Spleen (tissue), 11 donors: ENCODE measurements around the gene NDC80. TPM values are rescaled to one million over a fixed set of nuclear protein-coding genes. Genes with fewer than 3 reads are reported as not detected.

Experiments
- DNase-seq: peaks from one replicate; pipeline ENCODE4 v3.0.0-alpha.2; 2020
- H3K27ac ChIP-seq, 8 donors: fragments of 200-600 bp; sonication (generic) in 7 of 8; 1 replicate in 4 of 8; 2 replicates in 4 of 8; pipeline versions ENCODE4 v1.5.0 to v1.8.0; 2016 to 2021; ENCODE audit warnings: inconsistent platforms in 4 of 8, mild to moderate bottlenecking in 4 of 8, moderate library complexity in 1 of 8
- H3K27me3 ChIP-seq, 7 donors: fragments of 200-600 bp; sonication (generic) in 6 of 7; replicated peaks in 1 of 7; 1 replicate in 4 of 7; 2 replicates in 3 of 7; pipeline versions ENCODE4 v1.5.0 to v1.8.0; 2016 to 2021; ENCODE audit warnings: inconsistent platforms in 3 of 7, mild to moderate bottlenecking in 1 of 7
- H3K36me3 ChIP-seq, 6 donors: fragments of 200-600 bp; sonication (generic) in 5 of 6; 1 replicate in 4 of 6; 2 replicates in 2 of 6; pipeline versions ENCODE4 v1.5.0 to v1.8.0; 2016 to 2021; ENCODE audit warnings: inconsistent platforms in 2 of 6
- H3K4me1 ChIP-seq, 6 donors: fragments of 200-600 bp; sonication (generic) in 5 of 6; 1 replicate in 3 of 6; 2 replicates in 3 of 6; pipeline versions ENCODE4 v1.5.0 to v1.8.0; 2016 to 2021; ENCODE audit warnings: inconsistent platforms in 3 of 6
- H3K4me3 ChIP-seq, 8 donors: fragments of 200-600 bp; sonication (generic) in 7 of 8; 1 replicate in 4 of 8; 2 replicates in 4 of 8; pipeline versions ENCODE4 v1.5.0 to v1.8.0; 2016 to 2021; ENCODE audit warnings: inconsistent platforms in 4 of 8, mild to moderate bottlenecking in 4 of 8, moderate library complexity in 2 of 8
- H3K9me3 ChIP-seq, 8 donors: fragments of 200-600 bp; sonication (generic) in 7 of 8; 1 replicate in 4 of 8; 2 replicates in 4 of 8; pipeline versions ENCODE4 v1.5.0 to v1.8.0; 2016 to 2021; ENCODE audit warnings: inconsistent platforms in 4 of 8
- CTCF ChIP-seq, 11 experiments: fragments of 200-600 bp in 7 of 11; fragments of 450-650 bp in 4 of 11; sonication (generic) in 4 of 11; IDR thresholded peaks in 8 of 11; conservative IDR thresholded peaks in 3 of 11; 1 replicate in 7 of 11; 2 replicates in 4 of 11; pipeline versions ENCODE4 v1.4.0 to v1.8.0; 2016 to 2021; ENCODE audit warnings: antibody characterized with exemption in 11 of 11, inconsistent platforms in 4 of 11, mild to moderate bottlenecking in 1 of 11
- POLR2A ChIP-seq, 3 donors: fragments of 450-650 bp; IDR thresholded peaks; one replicate each; pipeline ENCODE4 v1.5.1; 2017; ENCODE audit warnings: antibody characterized with exemption in 3 of 3, mild to moderate bottlenecking in 1 of 3
- POLR2AphosphoS5 ChIP-seq, 3 donors: sonication (generic); formaldehyde crosslinking; IDR thresholded peaks; one replicate each; pipeline ENCODE4 v1.5.1; 2017; ENCODE audit warnings: antibody characterized with exemption in 3 of 3
- WGBS, 5 donors: extraction: QIAGEN DNeasy Blood & Tissue Kit in 3 of 5; methylation state at CpG; one replicate each; pipeline versions ENCODE4 v1.1.5 to v1.1.7; 2013 to 2018; 5-methylcytosine and 5-hydroxymethylcytosine counted together
- intact Hi-C: fragments of 100-400 bp; cut with DNase I; formaldehyde crosslinking; loops from one replicate; pipeline ENCODE4 v1.15.0; 2023; ENCODE audit warnings: low total_unique reads
- polyA plus RNA-seq, 3 donors: library from polyadenylated mRNA; stranded (reverse); fragments of 200-250 nt; gene quantifications; one replicate each; pipeline ENCODE4 v1.2.1, GENCODE V29; 2013
- total RNA-seq, 7 donors: library from RNA; depleted of rRNA in 3 of 7; stranded (reverse); fragments of >200 nt in 3 of 7; fragmentation: NEBNext Ultra II Directional in 4 of 7; extraction: Animal tissue kit (Norgen Biotek cat#: 25700) in 4 of 7; gene quantifications; one replicate each; pipeline versions ENCODE4 v1.1.0 to v1.2.1, GENCODE V29; 2016 to 2021
- donor health status: healthy with polysubstance abuse.
- donor health status: DM: no; HTN: no; CAD: no; lungs with moderate emphysema.
- donor health status: DM: no; HTN: no; CAD: no.
- donor health status: Bipolar disorder and iron deficiency.
- donor health status: healthy.
- donor health status: DM: no; HTN: no; CAD: no.
- donor health status: DM: yes; HTN: yes; CAD: no.

NDC80 gene
- total and polyA plus RNA-seq, 10 donors: 3.4 to 9.0 (median 4.4) TPM

- intact Hi-C loops: no loop called here
- Histone ChIP-seq H3K9me3 (no peaks in the 10 kb centered on the region), H3K27ac (no peak overlapping the region), H3K27me3 (no peaks in the 10 kb centered on the region), H3K4me1 (no peaks in the 10 kb centered on the region), H3K4me3 (no peak overlapping the region), H3K36me3 (peaks cover 0 to 50% (median 21%) of the 10 kb centered on the region in 6 donors)
- TF ChIP-seq CTCF (IDR thresholded peaks at IDR 0.05 in 8 of 11, conservative IDR thresholded peaks at IDR 0.05 in 3 of 11): no peak
- no peak for TF ChIP-seq POLR2A (IDR thresholded peaks at IDR 0.05)
- TF ChIP-seq POLR2AphosphoS5 (IDR thresholded peaks at IDR 0.05): no peak
- 88 to 93% (median 90%) methylated on average over 4 of the region's 4 CpGs for WGBS, 5 donors
- DNase-seq: no peak
Observed at GRCh38 chr18:2554696-2555095, 16.7 kb upstream of the NDC80 start.

GRCh38 chr18:2555895-2556294, 15.5 kb upstream of the NDC80 start:
- 88 to 96% (median 90%) methylated on average over 4 of the region's 4 CpGs for WGBS, 5 donors
- no peak for DNase-seq
- Histone ChIP-seq H3K27ac (no peak overlapping the region), H3K36me3 (peaks cover 0 to 47% (median 13%) of the 10 kb centered on the region in 6 donors), H3K27me3 (no peaks in the 10 kb centered on the region), H3K4me1 (no peaks in the 10 kb centered on the region), H3K4me3 (no peak overlapping the region), H3K9me3 (no peaks in the 10 kb centered on the region)
- intact Hi-C loops: no loop called here
- TF ChIP-seq CTCF (IDR thresholded peaks at IDR 0.05 in 8 of 11, conservative IDR thresholded peaks at IDR 0.05 in 3 of 11) (no peak), POLR2AphosphoS5 (IDR thresholded peaks at IDR 0.05) (no peak), POLR2A (IDR thresholded peaks at IDR 0.05) (no peak)

GRCh38 chr18:2557536-2557935, 13.8 kb upstream of the NDC80 start:
- WGBS, 5 donors: 6 to 96% (median 68%) methylated on average over 1 of the region's 1 CpG
- no peaks in the 10 kb centered on the region for H3K9me3 ChIP-seq
- H3K4me3 ChIP-seq: no peak overlapping the region

GRCh38 chr18:2559249-2559648, 12.1 kb upstream of the NDC80 start:
- no peak overlapping the region for H3K27ac ChIP-seq
- no peak overlapping the region for H3K4me3 ChIP-seq
- intact Hi-C loops: no loop called here
- H3K36me3 ChIP-seq: peaks cover 2 to 46% (median 14%) of the 10 kb centered on the region in 6 donors
- no peak for DNase-seq
- H3K4me1 ChIP-seq: no peaks in the 10 kb centered on the region
- WGBS, 5 donors: 93 to 98% (median 95%) methylated on average over 1 of the region's 1 CpG
- TF ChIP-seq CTCF (IDR thresholded peaks at IDR 0.05 in 8 of 11, conservative IDR thresholded peaks at IDR 0.05 in 3 of 11) (no peak), POLR2AphosphoS5 (IDR thresholded peaks at IDR 0.05) (no peak), POLR2A (IDR thresholded peaks at IDR 0.05) (no peak)
- H3K9me3 ChIP-seq: no peaks in the 10 kb centered on the region
- H3K27me3 ChIP-seq: no peaks in the 10 kb centered on the region

More at GRCh38 chr18:2557536-2557935, 13.8 kb upstream of the NDC80 start:
- TF ChIP-seq POLR2AphosphoS5 (IDR thresholded peaks at IDR 0.05) (no peak), CTCF (IDR thresholded peaks at IDR 0.05 in 8 of 11, conservative IDR thresholded peaks at IDR 0.05 in 3 of 11) (no peak), POLR2A (IDR thresholded peaks at IDR 0.05) (no peak)
- Histone ChIP-seq H3K4me1 (no peaks in the 10 kb centered on the region), H3K36me3 (peaks cover 2 to 49% (median 14%) of the 10 kb centered on the region in 6 donors), H3K27ac (no peak overlapping the region), H3K27me3 (no peaks in the 10 kb centered on the region)
- intact Hi-C loops: no loop called here
- no peak for DNase-seq
